GM10248 (cell line): Measurements from ENCODE around the gene TTLL4.

ENCODE experiments used
- CTCF ChIA-PET: fragments of 300-600 bp; sonication (Branson Sonifier 250); formaldehyde crosslinking; extraction: SDS; loops from one replicate; lab custom pipeline; 2021; ENCODE audit warnings: antibody characterized with exemption; lab: Yijun Ruan, JAX
- POLR2A ChIA-PET: fragments of 350-650 bp; sonication (Branson Sonifier 250); formaldehyde crosslinking; extraction: SDS; loops from one replicate; lab custom pipeline; 2020; ENCODE audit warnings: antibody characterized with exemption; lab: Yijun Ruan, JAX
- DNase-seq: peaks from one replicate; pipeline ENCODE4 v3.0.0; 2012; ENCODE audit errors: extremely low spot score
- TF ChIP-seq, protein P1 (sequence below): IDR thresholded peaks from 2 replicates; pipeline ENCODE4 v1.5.1; 2012; ENCODE audit warnings: mild to moderate bottlenecking, low read depth; ENCODE audit errors: extremely low read depth, missing control alignments, control extremely low read depth

Gene TTLL4

DNA sequence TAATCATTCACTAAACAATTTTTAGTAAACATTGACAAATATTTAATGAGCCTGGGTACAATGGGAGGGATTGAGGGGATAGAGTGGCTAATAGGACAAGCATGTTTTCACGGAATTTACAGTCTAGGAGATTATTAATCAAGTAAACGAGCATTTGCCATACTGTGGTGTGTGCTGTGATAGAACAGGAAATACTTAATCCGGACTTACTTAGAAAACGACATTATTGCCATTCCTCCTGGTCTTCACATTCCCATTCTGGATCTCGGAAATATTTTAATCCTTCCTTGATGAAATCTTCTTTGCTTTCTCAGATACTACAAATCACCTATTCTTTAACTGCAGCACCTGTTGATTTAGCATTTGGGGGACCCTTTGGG is 905 bp downstream of the TTLL4 start:
- no peak for DNase-seq
- ChIA-PET CTCF (interaction anchor here (0.9 to 3.0 kb wide), 12 partner anchors 10 to 137 kb away, joined by 3 to 39 read pairs (median 4); partner anchors contain the start of genes BCS1L and ZNF142), POLR2A (no interaction called here)
- TF ChIP-seq, protein P1, sequence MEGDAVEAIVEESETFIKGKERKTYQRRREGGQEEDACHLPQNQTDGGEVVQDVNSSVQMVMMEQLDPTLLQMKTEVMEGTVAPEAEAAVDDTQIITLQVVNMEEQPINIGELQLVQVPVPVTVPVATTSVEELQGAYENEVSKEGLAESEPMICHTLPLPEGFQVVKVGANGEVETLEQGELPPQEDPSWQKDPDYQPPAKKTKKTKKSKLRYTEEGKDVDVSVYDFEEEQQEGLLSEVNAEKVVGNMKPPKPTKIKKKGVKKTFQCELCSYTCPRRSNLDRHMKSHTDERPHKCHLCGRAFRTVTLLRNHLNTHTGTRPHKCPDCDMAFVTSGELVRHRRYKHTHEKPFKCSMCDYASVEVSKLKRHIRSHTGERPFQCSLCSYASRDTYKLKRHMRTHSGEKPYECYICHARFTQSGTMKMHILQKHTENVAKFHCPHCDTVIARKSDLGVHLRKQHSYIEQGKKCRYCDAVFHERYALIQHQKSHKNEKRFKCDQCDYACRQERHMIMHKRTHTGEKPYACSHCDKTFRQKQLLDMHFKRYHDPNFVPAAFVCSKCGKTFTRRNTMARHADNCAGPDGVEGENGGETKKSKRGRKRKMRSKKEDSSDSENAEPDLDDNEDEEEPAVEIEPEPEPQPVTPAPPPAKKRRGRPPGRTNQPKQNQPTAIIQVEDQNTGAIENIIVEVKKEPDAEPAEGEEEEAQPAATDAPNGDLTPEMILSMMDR, result no peak

GRCh38 chr2:218713922-218714321 is 3.3 kb downstream of the TTLL4 start:
- CTCF ChIA-PET, result interaction anchor here (1.1 to 1.6 kb wide), 3 partner anchors 12 to 134 kb away, joined by 3 to 5 read pairs (median 3); no protein-coding TSS in a partner anchor
- no peak for DNase-seq
- POLR2A ChIA-PET, result interaction anchor here (0.7 kb wide), 1 partner anchor 15 kb away, joined by 3 read pairs; no protein-coding TSS in a partner anchor
- TF ChIP-seq, protein P1, result no peak

GRCh38 chr2:218716070-218716469 is 5.4 kb downstream of the TTLL4 start:
- TF ChIP-seq, protein P1, result no peak
- DNase-seq, result no peak
- POLR2A ChIA-PET, result no interaction called here
- CTCF ChIA-PET, result no interaction called here

- ChIA-PET CTCF (interaction anchor here (1.0 to 1.3 kb wide), 2 partner anchors 10 to 130 kb away, joined by 3 read pairs; no protein-coding TSS in a partner anchor), POLR2A (no interaction called here)
- no peak for DNase-seq
- TF ChIP-seq, protein P1, result no peak
Measured at GRCh38 chr2:218717262-218717661, 6.6 kb downstream of the TTLL4 start.

DNA sequence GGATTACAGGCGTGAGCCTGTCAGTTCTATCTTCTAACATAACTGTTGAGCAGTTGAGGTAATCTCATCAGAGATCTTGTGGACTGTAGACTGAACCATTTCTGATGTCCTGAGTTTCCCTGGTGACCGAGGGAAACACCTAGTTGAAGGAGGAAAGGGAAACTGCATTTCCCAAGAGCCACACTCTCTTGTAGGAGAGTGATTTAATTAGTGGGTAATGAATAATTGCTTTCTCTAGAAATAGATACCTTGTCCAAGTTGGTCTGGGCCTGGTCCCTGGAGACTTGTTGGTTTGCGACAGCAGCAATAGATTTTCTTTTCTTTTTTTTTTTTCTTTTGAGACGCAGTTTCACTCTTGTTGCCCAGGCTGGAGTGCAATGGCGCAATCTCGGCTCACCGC is 7.4 kb downstream of the TTLL4 start:
- TF ChIP-seq, protein P1, result no peak
- ChIA-PET CTCF (interaction anchor here (1.0 kb wide), 1 partner anchor 9 kb away, joined by 3 read pairs; no protein-coding TSS in a partner anchor), POLR2A (no interaction called here)
- DNase-seq, result no peak

GRCh38 chr2:218719457-218719856 is 8.8 kb downstream of the TTLL4 start:
- TF ChIP-seq, protein P1, result no peak
- ChIA-PET POLR2A (interaction anchor here (0.7 kb wide), 1 partner anchor 8 kb away, joined by 5 read pairs; no protein-coding TSS in a partner anchor), CTCF (interaction anchor here (0.8 to 5.2 kb wide), 2 partner anchors 8 to 128 kb away, joined by 3 to 39 read pairs; partner anchors contain the start of gene TTLL4)
- DNase-seq, result no peak
